OCI-LY3 (cell line): Measurements from ENCODE around the gene LYPD6.

Source experiments
- H2AFZ ChIP-seq: fragments of 200-600, 300-600 bp; shearing (Covaris generic); 2 replicates; pipeline ENCODE4 v1.6.0; 2014; ENCODE audit warnings: antibody characterized with exemption, low read depth, low read length
- H3K27ac ChIP-seq: fragments of 200-600, 300-600 bp; sonication (generic); 2 replicates; pipeline ENCODE4 v1.5.1; 2014; ENCODE audit warnings: mild to moderate bottlenecking, low read length, moderate library complexity, mixed read lengths
- H3K27me3 ChIP-seq: fragments of 200-600, 300-600 bp; sonication (generic); 2 replicates; pipeline ENCODE4 v1.6.1; 2014; ENCODE audit warnings: low read depth, low read length, mixed read lengths
- H3K36me3 ChIP-seq: fragments of 200-600, 300-600 bp; sonication (generic); replicated peaks from 2 replicates; pipeline ENCODE3; 2014; ENCODE audit warnings: low read depth, low read length, mixed read lengths
- H3K4me1 ChIP-seq: fragments of 300-600, 200-600 bp; sonication (generic); 2 replicates; pipeline ENCODE4 v1.6.1; 2014; ENCODE audit warnings: low read length, mixed read lengths
- H3K4me2 ChIP-seq: fragments of 200-600, 300-600 bp; sonication (generic); 2 replicates; pipeline ENCODE4 v1.6.1; 2014; ENCODE audit warnings: low read length, mixed read lengths
- H3K4me3 ChIP-seq: fragments of 300-600, 200-600 bp; sonication (generic); 2 replicates; pipeline ENCODE4 v1.5.1; 2014; ENCODE audit warnings: antibody characterized with exemption, mild to moderate bottlenecking, low read length, moderate library complexity
- H3K79me2 ChIP-seq: fragments of 300-600, 200-600 bp; shearing (Covaris generic); 2 replicates; pipeline ENCODE4 v1.6.1; 2014; ENCODE audit warnings: mild to moderate bottlenecking, low read length, mixed read lengths
- H3K9ac ChIP-seq: fragments of 300-600, 200-600 bp; shearing (Covaris generic); 2 replicates; pipeline ENCODE4 v1.6.0; 2014; ENCODE audit warnings: mild to moderate bottlenecking, low read length, moderate library complexity
- H3K9me3 ChIP-seq: fragments of 200-600, 300-600 bp; shearing (Covaris generic); 2 replicates; pipeline ENCODE4 v1.6.1; 2014; ENCODE audit warnings: low read length, mixed read lengths; ENCODE audit not compliant: insufficient read depth
- H4K20me1 ChIP-seq: fragments of 200-600, 300-600 bp; sonication (generic); 2 replicates; pipeline ENCODE4 v1.6.1; 2016; ENCODE audit warnings: low read length, mixed read lengths; ENCODE audit not compliant: insufficient read depth
- EZH2phosphoT487 ChIP-seq: fragments of 200-600 bp; shearing (Covaris generic); IDR thresholded peaks from 2 replicates; pipeline ENCODE4 v1.6.1; 2018; ENCODE audit warnings: antibody characterized with exemption, mixed run types, low read depth
- TF ChIP-seq, protein P1 (sequence below): fragments of 200-600, 300-600 bp; sonication (generic); IDR thresholded peaks from 2 replicates; pipeline ENCODE4 v1.5.1; 2014; ENCODE audit warnings: antibody characterized with exemption, low read length, low read depth

The LYPD6 gene

GRCh38 chr2:149320362-149320761 is 10.0 kb upstream of the LYPD6 start:
- TF ChIP-seq, protein P1, sequence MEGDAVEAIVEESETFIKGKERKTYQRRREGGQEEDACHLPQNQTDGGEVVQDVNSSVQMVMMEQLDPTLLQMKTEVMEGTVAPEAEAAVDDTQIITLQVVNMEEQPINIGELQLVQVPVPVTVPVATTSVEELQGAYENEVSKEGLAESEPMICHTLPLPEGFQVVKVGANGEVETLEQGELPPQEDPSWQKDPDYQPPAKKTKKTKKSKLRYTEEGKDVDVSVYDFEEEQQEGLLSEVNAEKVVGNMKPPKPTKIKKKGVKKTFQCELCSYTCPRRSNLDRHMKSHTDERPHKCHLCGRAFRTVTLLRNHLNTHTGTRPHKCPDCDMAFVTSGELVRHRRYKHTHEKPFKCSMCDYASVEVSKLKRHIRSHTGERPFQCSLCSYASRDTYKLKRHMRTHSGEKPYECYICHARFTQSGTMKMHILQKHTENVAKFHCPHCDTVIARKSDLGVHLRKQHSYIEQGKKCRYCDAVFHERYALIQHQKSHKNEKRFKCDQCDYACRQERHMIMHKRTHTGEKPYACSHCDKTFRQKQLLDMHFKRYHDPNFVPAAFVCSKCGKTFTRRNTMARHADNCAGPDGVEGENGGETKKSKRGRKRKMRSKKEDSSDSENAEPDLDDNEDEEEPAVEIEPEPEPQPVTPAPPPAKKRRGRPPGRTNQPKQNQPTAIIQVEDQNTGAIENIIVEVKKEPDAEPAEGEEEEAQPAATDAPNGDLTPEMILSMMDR, result no peak
- TF ChIP-seq EZH2phosphoT487, result no peak
- H4K20me1 ChIP-seq, result no peaks in the 10 kb centered on the region

DNA sequence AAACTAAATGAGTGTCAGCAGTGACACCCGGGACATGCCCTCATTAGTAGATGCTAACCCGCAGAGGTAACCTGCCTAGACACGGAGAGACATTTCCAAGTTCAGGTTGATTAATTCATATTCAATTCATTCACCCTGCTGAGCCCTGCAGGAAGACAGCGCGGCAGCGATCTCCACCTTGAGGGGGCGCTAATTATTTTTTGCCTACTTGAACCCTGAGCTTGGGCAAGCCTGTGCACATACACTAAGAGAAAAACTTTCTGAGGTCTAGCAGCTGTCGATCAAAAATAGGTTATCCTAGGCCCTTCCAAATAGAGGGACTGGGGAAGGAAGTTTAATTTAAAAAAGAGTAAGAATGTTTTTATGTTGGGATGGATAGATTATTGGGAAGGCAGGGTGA is 1.3 kb upstream of the LYPD6 start:
- H3K27ac ChIP-seq, result no peak overlapping the region
- H3K36me3 ChIP-seq, result no peaks in the 10 kb centered on the region
- H2AFZ ChIP-seq, result no peak overlapping the region
- H3K4me2 ChIP-seq, result no peak overlapping the region
- no peaks in the 10 kb centered on the region for H3K9me3 ChIP-seq
- H3K4me1 ChIP-seq, result no peaks in the 10 kb centered on the region
- H3K9ac ChIP-seq, result no peak overlapping the region
- no peak overlapping the region for H3K4me3 ChIP-seq
- TF ChIP-seq, protein P1, result no peak
- TF ChIP-seq EZH2phosphoT487, result no peak
- peaks cover 7% of the 10 kb centered on the region; the same call in 1 of the 2 replicates for H3K27me3 ChIP-seq
- H3K79me2 ChIP-seq, result no peaks in the 10 kb centered on the region
- H4K20me1 ChIP-seq, result no peaks in the 10 kb centered on the region

More at GRCh38 chr2:149320362-149320761, 10.0 kb upstream of the LYPD6 start:
- Histone ChIP-seq H3K4me2 (no peak overlapping the region), H3K36me3 (no peaks in the 10 kb centered on the region), H3K27me3 (no peaks in the 10 kb centered on the region), H3K9ac (no peak overlapping the region), H2AFZ (no peak overlapping the region), H3K4me1 (no peaks in the 10 kb centered on the region), H3K27ac (no peak overlapping the region), H3K79me2 (no peaks in the 10 kb centered on the region), H3K9me3 (no peaks in the 10 kb centered on the region), H3K4me3 (no peak overlapping the region)

- H3K4me1 ChIP-seq, result no peaks in the 10 kb centered on the region
- no peak overlapping the region for H3K4me3 ChIP-seq
- H3K27ac ChIP-seq, result no peak overlapping the region
- H3K9me3 ChIP-seq, result no peaks in the 10 kb centered on the region
- no peaks in the 10 kb centered on the region for H4K20me1 ChIP-seq
- no peak overlapping the region for H3K9ac ChIP-seq
- H3K36me3 ChIP-seq, result no peaks in the 10 kb centered on the region
- H3K27me3 ChIP-seq, result peaks cover 7% of the 10 kb centered on the region; the same call in 1 of the 2 replicates
- no peak for TF ChIP-seq EZH2phosphoT487
- TF ChIP-seq, protein P1, result no peak
- H2AFZ ChIP-seq, result no peak overlapping the region
- no peaks in the 10 kb centered on the region for H3K79me2 ChIP-seq
- no peak overlapping the region for H3K4me2 ChIP-seq
Observed at GRCh38 chr2:149329489-149330126, 779 bp upstream of the LYPD6 start.

- Histone ChIP-seq H3K4me3 (no peak overlapping the region), H3K9ac (no peak overlapping the region), H3K27me3 (peaks cover 7% of the 10 kb centered on the region; the same call in 1 of the 2 replicates), H2AFZ (no peak overlapping the region), H3K9me3 (no peaks in the 10 kb centered on the region), H3K4me1 (no peaks in the 10 kb centered on the region), H3K27ac (no peak overlapping the region), H3K79me2 (no peaks in the 10 kb centered on the region), H3K36me3 (no peaks in the 10 kb centered on the region), H3K4me2 (no peak overlapping the region), H4K20me1 (no peaks in the 10 kb centered on the region)
- TF ChIP-seq EZH2phosphoT487, result no peak
- TF ChIP-seq, protein P1, result no peak
Observed at GRCh38 chr2:149331023-149331400, 625 bp downstream of the LYPD6 start.
